ENCODE results near the gene OR6S1. TPM values are rescaled to one million over a fixed set of nuclear protein-coding genes. Genes with fewer than 3 reads are reported as not detected.
"Not testable (repeated sequence)": the region's sequence is repeated elsewhere in the genome, so short reads cannot be mapped to it uniquely, and the experiment has no call there.

Gene OR6S1

DNA sequence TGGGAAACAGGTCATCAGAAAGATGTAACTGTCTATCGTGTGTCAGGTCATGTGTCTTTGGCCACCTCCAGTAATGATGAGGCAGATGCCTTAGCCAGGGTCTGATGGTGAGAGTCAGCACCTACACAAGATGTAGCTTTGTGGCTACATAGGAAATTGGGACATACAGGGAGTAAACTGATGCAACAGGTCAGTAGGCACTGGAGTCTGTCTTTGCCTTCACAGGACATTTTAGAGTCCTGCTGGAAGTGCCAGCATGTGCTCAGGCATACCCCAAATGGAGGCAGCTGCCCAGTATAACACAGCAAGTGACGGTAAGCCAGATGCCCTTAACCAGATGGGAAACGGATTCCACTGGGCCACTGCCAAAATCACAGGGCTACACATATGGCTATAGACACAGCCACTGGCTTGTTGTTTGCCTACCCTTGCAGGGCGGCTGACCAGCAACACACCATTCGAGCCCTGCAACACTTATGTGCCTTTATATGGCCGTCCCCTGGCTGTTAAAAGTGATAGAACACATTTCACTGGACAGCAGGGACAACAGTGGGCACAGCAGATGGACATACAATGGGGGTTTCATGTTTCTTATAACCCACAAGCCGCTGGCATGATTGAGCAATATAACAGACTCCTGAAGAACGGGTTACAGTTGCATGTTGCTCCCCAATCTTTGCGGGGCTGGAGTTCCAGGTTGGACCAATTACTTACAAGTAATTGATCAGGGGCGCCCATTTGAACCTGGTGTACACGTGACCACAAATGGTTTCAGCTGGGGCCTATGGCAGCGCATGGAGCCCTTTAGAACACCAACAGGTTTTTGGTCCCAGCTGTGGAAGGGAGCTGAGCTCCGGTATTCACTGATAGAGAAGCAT, 37.4 kb downstream of the OR6S1 start:
- Histone ChIP-seq H3K4me1 (ENCODE audit: control insufficient read depth, insufficient read depth, low read length) (no peaks in the 10 kb centered on the region), H3K9me3 (replicated peaks; ENCODE audit: low read length) (no peaks in the 10 kb centered on the region), H3K9ac (ENCODE audit: low read depth, low read length) (no peak overlapping the region), H3K36me3 (ENCODE audit: insufficient read depth, low read length) (no peaks in the 10 kb centered on the region), H3K27me3 (ENCODE audit: control insufficient read depth, insufficient read depth, low read length) (peaks cover 10% of the 10 kb centered on the region), H3K4me3 (ENCODE audit: low read length) (no peak overlapping the region), H3K4me2 (ENCODE audit: low read length) (no peak overlapping the region)

DNA sequence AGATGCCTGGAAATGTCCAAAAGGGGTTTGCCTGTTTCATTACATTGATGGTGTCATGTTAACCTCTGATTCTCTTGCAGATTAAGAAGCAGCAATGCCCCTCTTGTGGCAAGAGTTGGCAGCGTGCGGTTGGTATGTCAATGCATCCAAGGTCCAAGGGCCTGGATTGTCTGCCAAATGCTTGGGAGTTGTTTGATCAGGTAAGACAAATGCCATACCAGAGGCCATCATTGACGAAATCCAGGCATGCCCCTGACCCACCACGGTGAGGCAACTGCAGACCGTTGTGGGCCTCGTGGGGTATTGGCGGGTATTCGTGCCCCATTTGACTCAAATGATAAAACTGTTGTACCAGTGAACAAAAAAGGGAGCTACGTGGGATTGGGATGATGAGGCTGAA, 38.9 kb downstream of the OR6S1 start:
- Histone ChIP-seq H3K9ac (ENCODE audit: low read depth, low read length) (no peak overlapping the region), H3K4me3 (ENCODE audit: low read length) (no peak overlapping the region), H3K27me3 (ENCODE audit: control insufficient read depth, insufficient read depth, low read length) (peaks cover 10% of the 10 kb centered on the region), H3K9me3 (replicated peaks; ENCODE audit: low read length) (no peaks in the 10 kb centered on the region), H3K36me3 (ENCODE audit: insufficient read depth, low read length) (no peaks in the 10 kb centered on the region), H3K4me1 (ENCODE audit: control insufficient read depth, insufficient read depth, low read length) (no peaks in the 10 kb centered on the region), H3K4me2 (ENCODE audit: low read length) (no peak overlapping the region)

DNA sequence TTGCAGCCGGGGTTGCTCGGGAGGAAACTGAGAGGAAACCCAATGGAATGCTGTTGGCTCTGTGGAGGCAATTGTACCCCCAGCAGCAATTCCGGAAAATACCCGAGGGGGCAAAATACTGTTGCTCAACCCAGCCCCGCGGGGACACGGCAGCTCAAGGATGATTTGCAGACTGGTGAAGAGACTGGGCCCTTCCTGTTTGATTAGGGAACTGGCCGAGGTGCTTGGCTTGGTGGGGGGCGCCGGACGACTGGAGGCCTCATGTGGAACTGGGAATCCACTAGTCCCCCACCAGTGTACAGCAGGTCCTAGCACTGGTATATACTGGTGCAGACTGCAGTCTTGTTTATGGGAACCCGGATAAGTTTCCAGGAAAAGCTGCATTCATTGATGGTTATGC, 40.0 kb downstream of the OR6S1 start:
- no peaks in the 10 kb centered on the region for H3K36me3 ChIP-seq (ENCODE audit: insufficient read depth, low read length)
- H3K9me3 ChIP-seq (replicated peaks; ENCODE audit: low read length) = no peaks in the 10 kb centered on the region
- H3K4me3 ChIP-seq (ENCODE audit: low read length) = no peak overlapping the region
- H3K27me3 ChIP-seq (ENCODE audit: control insufficient read depth, insufficient read depth, low read length) = peaks cover 10% of the 10 kb centered on the region
- H3K4me2 ChIP-seq (ENCODE audit: low read length) = no peak overlapping the region
- H3K4me1 ChIP-seq (ENCODE audit: control insufficient read depth, insufficient read depth, low read length) = no peaks in the 10 kb centered on the region
- H3K9ac ChIP-seq (ENCODE audit: low read depth, low read length) = no peak overlapping the region

DNA sequence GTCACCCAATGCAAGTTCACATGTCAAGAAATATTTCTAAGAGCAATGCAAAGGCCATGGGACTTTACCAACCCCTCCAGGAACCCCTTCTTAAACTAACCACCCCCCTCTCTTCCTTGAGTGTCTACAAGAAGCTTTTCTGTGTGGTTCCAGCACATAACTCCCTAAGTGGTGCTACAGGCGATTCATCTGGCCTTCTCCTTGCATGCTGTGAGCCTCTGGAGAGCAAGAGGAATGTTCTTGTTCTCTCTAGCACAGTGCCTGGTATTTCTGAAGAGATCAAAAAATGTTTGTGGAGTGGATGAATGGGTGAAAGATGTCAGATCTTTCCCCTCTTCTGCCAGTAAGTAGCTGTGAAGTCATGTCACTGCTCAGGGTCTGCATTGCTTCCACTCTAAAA, 44.4 kb downstream of the OR6S1 start:
- Histone ChIP-seq H3K9ac (ENCODE audit: low read depth, low read length) (no peak overlapping the region), H3K4me3 (ENCODE audit: low read length) (no peak overlapping the region), H3K36me3 (ENCODE audit: insufficient read depth, low read length) (no peaks in the 10 kb centered on the region), H3K4me1 (ENCODE audit: control insufficient read depth, insufficient read depth, low read length) (no peaks in the 10 kb centered on the region), H3K9me3 (replicated peaks; ENCODE audit: low read length) (no peaks in the 10 kb centered on the region), H3K4me2 (ENCODE audit: low read length) (no peak overlapping the region), H3K27me3 (ENCODE audit: control insufficient read depth, insufficient read depth, low read length) (peaks cover 11% of the 10 kb centered on the region)

DNA sequence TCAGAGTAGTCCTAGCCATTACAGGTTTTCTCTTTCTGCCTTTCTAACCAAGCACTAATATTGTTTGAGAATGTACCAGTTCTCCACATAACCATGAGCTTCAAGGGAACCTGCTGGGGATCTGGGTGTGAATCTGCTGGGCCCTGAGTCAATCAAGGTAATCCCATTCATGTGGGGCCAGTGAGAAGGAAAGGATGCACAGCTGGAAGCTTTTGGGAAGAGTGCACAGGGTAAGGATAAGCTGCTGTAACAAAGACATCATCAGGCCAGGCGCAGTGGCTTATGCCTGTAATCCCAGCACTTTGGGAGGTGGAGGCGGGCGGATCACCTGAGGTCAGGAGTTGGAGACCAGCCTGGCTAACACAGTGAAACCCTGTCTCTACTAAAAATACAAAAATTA, 45.8 kb downstream of the OR6S1 start:
- not testable (repeated sequence) for H3K4me2 ChIP-seq (ENCODE audit: low read length); H3K36me3 ChIP-seq (ENCODE audit: insufficient read depth, low read length); H3K4me3 ChIP-seq (ENCODE audit: low read length); H3K9ac ChIP-seq (ENCODE audit: low read depth, low read length); H3K4me1 ChIP-seq (ENCODE audit: control insufficient read depth, insufficient read depth, low read length); H3K9me3 ChIP-seq (replicated peaks; ENCODE audit: low read length)
- H3K27me3 ChIP-seq (ENCODE audit: control insufficient read depth, insufficient read depth, low read length) = peaks cover 21% of the 10 kb centered on the region

DNA sequence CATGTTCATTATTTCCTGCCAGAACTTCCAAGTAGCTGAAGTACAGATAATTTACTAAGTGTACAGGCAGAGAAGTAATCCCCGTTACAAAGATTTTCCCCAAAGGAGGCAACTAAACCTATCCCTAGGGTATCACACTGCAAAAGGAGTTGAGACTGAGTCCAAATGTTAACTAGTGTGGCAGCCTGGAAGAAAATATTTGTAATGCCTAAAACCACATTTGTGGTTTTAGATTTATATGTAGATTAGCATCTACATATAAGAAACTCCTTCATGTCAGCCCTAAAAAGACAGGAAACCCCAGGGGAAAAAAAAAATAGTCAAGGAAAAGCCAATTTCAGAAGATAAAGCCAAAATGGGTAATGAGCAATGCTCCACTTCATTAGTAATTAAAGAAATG, 48.9 kb downstream of the OR6S1 start:
- no peaks in the 10 kb centered on the region for H3K36me3 ChIP-seq (ENCODE audit: insufficient read depth, low read length)
- H3K4me1 ChIP-seq (ENCODE audit: control insufficient read depth, insufficient read depth, low read length) = no peaks in the 10 kb centered on the region
- H3K9ac ChIP-seq (ENCODE audit: low read depth, low read length) = no peak overlapping the region
- no peak overlapping the region for H3K4me2 ChIP-seq (ENCODE audit: low read length)
- H3K27me3 ChIP-seq (ENCODE audit: control insufficient read depth, insufficient read depth, low read length) = peaks cover 28% of the 10 kb centered on the region
- H3K4me3 ChIP-seq (ENCODE audit: low read length) = no peak overlapping the region
- H3K9me3 ChIP-seq (replicated peaks; ENCODE audit: low read length) = no peaks in the 10 kb centered on the region

DNA sequence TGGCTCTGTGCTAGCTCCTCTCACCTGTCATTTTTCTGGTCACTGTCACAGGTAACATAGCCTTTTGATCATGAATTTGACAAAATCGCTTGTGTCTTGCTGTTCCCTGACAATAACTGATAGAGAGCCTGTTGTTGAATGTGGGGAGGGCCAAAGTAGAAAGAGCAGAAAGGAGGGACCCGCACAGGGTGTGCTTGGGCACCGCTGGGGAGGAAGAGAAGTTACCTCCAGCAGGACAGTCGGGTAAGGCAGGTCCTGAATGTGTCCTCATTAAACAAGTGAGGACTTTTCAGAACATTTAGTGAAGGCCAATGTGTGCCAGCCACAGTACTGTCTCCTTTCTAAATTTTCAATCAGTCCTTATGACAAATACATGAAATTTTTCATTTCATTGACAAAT, 50.3 kb downstream of the OR6S1 start, which contains the start of gene RNASE12:
Gene RNASE12, minus strand, starts transcription at position 142 of the 400 bp plus-strand sequence. CDS start 653 bp downstream, outside the sequence.
- no peak within 1 kb of the TSS for H3K9ac ChIP-seq (ENCODE audit: low read depth, low read length)
- no peaks in the 10 kb centered on the region for H3K9me3 ChIP-seq (replicated peaks; ENCODE audit: low read length)
- no peaks in the 10 kb centered on the region for H3K4me1 ChIP-seq (ENCODE audit: control insufficient read depth, insufficient read depth, low read length)
- H3K4me3 ChIP-seq (ENCODE audit: low read length) = no peak within 1 kb of the TSS
- H3K27me3 ChIP-seq (ENCODE audit: control insufficient read depth, insufficient read depth, low read length) = peaks cover 28% of the 10 kb centered on the region
- no peak within 1 kb of the TSS for H3K4me2 ChIP-seq (ENCODE audit: low read length)
- H3K36me3 ChIP-seq (ENCODE audit: insufficient read depth, low read length) = no peaks in the 10 kb centered on the region

Small RNA genes within 50 kb of the gene (small RNA-seq; reads per million reads assigned to genes)
- gene RF00019 = not detected

Data from skeletal muscle satellite cell (primary cell).